Stimulated activated CD8-positive, alpha-beta memory T cell treated with anti-CD3 and anti-CD28 coated beads, Interleukin-7, amount 100 ng/mL, for 24 hours (primary cell): ENCODE data around the gene MAML3.

Source experiments
- DNase-seq: peaks from one replicate; pipeline ENCODE4 v3.0.0-alpha.2; 2020; ENCODE audit warnings: low read depth

MAML3 gene

DNA sequence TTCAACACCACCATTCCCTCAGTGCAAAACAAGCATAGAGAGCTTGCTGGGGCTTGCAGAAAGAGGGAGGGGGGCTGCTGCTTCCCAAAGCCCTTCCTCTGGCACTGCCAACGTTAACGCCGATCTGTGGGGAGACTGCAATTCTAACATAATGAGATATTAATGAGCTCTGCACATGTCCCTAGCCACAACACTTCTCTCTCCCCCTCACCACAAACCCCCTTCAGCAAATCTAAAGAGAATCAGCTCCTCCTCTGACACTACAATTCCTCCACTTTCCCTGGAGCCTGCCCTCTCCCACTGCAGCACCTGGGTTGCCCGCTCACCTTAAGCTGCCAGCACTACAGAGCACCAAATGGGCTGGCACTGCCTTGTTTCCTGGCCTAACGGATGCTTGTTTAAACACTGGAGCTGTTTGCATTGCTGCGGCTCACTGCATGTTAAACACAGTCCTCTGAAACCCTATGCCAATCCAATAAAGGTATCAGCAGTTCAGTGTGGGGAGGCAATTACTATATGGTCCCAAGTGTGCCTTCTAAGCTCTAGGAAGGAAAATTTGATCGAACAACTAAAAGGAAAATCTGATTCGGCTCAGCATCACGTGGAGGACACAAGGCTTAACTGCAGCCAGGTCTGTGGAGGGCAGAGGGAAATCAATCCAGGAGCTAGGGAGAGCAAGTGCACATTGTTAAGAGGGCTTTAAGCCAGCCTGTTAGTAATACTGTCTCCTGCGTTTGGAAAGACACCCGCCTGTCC lies 232.4 kb downstream of the MAML3 start:
- no peak for DNase-seq

DNA sequence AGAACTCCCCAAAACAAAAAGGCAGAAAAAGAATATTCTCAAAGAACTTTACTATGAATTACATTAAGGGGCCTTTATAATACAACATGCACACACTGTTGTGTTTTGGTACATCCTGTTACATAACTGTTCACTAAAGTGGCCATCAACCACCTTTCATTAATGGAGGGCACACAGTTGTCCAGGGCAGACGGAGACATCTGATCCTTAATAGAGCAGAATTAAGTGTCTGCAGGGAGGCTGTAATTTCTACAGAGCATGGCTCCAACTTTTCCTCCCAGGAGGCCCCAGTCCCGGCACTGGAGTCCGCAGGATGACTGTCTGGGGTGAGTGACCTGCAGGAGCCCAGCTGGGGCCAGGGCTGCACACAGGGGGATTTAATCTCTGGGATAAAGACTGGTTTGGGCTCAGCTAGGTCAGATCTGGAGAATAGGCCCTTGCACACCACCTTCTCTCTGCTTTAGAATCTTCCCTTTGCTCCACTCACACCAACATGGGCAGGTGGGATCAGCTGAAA lies 233.4 kb downstream of the MAML3 start:
- DNase-seq, result no peak

- no peak for DNase-seq
Measured at GRCh38 chr4:139919521-139919920, 234.5 kb downstream of the MAML3 start.

DNA sequence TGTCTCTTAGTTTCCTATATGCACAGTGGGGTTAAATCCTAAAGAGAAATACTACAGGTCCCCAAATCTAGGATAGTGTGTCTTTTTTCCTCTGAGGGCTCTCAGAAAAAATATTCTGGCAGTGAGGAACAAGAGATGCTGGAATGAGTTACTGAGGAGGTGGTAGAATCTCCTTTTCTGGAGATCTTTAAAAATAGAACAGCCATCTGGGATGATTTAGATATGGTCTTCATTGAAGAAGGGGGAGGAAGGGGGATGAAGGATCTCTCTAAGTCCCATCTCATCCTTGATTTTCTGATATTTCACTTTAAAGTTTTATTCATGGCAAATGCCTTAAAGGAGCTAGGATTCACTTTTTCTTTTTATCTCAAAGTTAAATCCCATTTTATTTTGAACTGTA lies 235.0 kb downstream of the MAML3 start:
- no peak for DNase-seq

GRCh38 chr4:139918591-139918990 lies 235.4 kb downstream of the MAML3 start:
- no peak for DNase-seq

- no peak for DNase-seq
Measured at GRCh38 chr4:139917896-139918295, 236.1 kb downstream of the MAML3 start.

DNA sequence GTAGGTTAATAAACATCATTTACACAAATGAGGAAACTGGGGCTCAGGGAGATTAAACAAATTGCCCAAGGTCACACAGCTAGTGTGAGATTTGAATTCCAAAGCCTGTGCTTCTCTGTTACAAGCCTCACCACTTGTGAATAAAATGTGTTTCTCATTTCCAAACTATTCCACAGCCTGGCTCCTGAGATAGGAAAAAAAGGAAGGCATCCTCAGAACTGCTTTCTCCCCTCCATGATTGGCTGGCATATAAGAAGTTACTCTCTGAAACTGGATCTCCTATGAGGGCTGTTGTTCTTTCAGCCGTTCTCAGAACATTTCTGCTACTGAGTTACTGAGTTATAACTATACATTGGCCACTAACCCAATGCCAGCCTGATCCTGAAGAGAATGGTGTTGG lies 237.9 kb downstream of the MAML3 start:
- DNase-seq, result no peak

- DNase-seq, result no peak
Measured at GRCh38 chr4:139915037-139915436, 238.9 kb downstream of the MAML3 start.

DNA sequence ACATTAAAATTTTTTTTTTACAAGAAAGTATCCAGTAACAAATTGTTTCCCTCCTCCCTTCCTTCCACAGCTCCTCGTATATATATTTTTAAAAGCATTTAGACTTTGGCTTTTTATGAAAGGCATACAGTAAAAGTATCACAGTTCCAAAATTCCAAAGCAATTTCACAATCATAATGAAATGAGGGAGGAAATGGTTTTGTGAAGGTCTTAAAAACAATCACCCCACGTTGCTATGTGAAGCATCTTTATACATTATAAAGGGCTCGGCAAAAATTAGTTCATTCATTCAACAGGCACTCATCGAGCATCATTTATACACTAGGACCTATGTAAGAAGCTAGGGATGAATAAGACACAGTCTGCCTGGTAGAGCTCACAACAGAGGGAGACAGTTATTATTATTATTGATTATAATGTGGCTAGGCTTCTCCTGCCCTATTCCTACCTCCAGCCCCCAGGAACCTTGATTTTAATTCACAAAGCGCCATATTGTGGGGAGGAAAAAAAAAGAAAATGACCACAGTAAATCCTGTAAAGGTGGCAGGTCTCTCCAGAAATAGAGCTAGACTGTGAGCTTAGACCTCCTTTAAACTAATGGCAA lies 239.9 kb downstream of the MAML3 start:
- no peak for DNase-seq

DNA sequence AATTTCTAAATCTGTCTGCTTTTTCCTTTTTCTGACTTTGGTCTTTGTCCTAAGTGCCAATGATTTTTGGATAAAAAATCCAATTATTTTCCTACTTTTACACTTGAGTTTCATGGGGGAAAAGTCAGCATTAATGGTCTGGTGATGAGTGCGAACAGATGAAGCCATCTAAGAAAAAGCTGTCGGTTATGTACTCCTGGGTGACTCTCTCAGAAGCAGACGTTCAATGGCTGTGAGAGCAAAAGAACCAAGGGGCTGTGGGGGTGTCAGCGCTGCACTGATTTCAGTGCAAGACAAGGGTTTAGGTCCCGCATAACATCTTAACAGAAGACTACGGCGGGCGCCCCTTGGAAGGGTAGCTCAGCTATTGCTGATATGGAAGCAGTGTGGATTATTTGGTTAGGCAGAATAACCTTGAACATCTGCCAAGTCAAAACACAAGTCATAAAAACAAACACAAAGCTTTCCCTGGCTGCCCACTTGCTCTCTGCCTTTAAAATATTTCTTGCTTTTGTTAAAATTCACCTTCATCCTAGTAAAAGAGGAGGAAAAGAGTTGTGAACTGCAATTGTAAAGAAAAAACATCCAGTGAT lies 240.5 kb downstream of the MAML3 start:
- no peak for DNase-seq

GRCh38 chr4:139912445-139912844 lies 241.5 kb downstream of the MAML3 start:
- DNase-seq, result no peak

- no peak for DNase-seq
Measured at GRCh38 chr4:139910106-139910505, 243.9 kb downstream of the MAML3 start.

- no peak for DNase-seq
Measured at GRCh38 chr4:139908636-139909437, 245.1 kb downstream of the MAML3 start.

GRCh38 chr4:139907001-139907809 lies 246.8 kb downstream of the MAML3 start:
- DNase-seq, result no peak

GRCh38 chr4:139905489-139905888 lies 248.5 kb downstream of the MAML3 start:
- DNase-seq, result no peak

DNA sequence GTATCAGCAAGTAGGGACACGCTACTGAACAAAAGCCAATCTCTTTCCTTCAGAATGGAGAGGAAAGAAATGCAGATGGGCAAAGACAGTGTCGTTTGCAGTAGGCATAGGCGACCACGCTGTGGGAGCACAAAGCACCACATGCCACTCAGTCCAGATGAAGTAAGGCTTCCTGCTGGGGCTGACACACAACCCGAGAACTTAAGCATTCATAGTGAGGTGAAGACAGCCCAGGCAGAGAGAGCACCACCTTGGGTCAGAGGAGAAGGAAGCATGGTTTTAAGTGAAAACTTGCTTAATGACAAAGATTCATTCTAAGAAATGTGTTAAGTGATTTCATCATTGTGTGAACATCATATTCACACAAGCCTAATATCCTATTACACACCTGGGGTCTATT lies 249.6 kb downstream of the MAML3 start:
- no peak for DNase-seq

DNA sequence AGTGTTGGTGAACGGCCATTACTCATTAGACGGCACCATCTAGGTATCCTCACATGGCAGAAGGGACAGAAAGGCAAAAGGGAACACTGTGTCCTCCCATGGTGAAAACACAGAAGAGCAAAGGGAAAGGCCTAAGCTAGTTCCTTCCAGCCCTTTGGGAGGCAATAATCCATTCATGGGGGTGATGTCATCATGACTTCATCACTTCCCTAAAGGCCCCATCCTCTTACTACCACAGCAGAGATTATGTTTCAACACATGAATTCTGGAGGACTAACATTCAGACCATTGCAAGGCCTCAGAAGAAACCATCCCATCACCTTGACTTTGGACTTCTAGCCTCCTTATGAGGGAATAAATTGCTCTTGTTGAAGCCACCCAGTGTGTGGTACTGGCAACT lies 250.1 kb downstream of the MAML3 start:
- DNase-seq, result no peak

- no peak for DNase-seq
Measured at GRCh38 chr4:139902321-139903320, 251.4 kb downstream of the MAML3 start.

DNA sequence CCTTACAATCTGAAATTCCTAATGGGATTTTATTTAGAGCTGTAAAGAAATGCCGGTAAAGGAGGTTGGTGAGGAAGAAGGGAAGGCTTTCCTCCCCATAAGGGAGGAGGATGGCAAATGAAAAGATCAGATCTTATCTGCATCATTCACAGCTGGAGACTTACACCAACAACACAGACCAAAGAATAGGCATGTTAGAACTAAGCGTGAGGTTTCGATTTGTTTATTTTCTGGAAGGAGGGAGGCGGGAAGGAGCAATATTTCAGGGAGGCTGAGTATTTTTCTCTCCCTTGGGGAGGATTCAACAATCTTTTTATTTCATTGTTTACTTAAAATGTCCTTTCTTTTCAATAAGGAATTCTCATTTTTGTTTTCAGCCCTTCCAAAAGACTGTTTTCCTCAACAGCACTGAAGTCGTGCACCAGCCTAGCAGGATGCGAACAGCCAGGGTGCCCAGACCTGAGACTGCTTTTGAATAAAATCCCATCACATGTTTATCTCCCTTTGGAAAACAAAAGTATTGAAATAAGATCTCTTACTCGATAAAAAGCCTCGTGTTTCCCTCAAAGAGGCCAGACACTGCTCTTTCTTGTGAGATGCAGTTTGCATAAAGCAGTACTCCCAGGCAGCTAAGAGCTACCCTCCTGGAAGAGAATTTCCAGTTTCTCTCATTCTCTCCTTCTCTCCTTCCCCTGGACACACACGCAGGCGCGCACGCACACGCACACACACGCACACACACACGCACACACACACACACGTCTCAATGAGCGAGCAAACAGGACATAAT lies 252.3 kb downstream of the MAML3 start:
- no peak for DNase-seq

- DNase-seq, result no peak
Measured at GRCh38 chr4:139900964-139901376, 253.0 kb downstream of the MAML3 start.
